Stomach (tissue), 9 donors: Measurements from ENCODE around the gene FGR. TPM values are rescaled to one million over a fixed set of nuclear protein-coding genes. Genes with fewer than 3 reads are reported as not detected.

Experiments
- DNase-seq, 2 donors: peaks; one replicate each; pipeline versions ENCODE4 v3.0.0 to v3.0.0-alpha.2; 2013 to 2019
- H3K27ac ChIP-seq, 5 donors: fragments of 200-600 bp in 4 of 5; sonication (generic) in 4 of 5; one replicate each; pipeline ENCODE4 v1.5.1; 2013 to 2019; ENCODE audit warnings: mild to moderate bottlenecking in 1 of 5, moderate library complexity in 1 of 5
- H3K27me3 ChIP-seq, 3 donors: fragments of 200-600 bp; sonication (generic); one replicate each; pipeline ENCODE4 v1.5.1; 2017 to 2019; ENCODE audit warnings: mixed run types in 1 of 3
- H3K36me3 ChIP-seq, 4 donors: fragments of 200-600 bp; sonication (generic); 1 replicate in 3 of 4; 2 replicates in 1 of 4; pipeline ENCODE4 v1.5.1; 2016 to 2019
- H3K4me1 ChIP-seq, 4 donors: fragments of 200-600 bp; sonication (generic); one replicate each; pipeline ENCODE4 v1.5.1; 2016 to 2019
- H3K4me3 ChIP-seq, 4 donors: fragments of 200-600 bp; sonication (generic) in 3 of 4; one replicate each; pipeline ENCODE4 v1.5.1; 2016 to 2019; ENCODE audit warnings: mild to moderate bottlenecking in 1 of 4
- H3K9me3 ChIP-seq, 4 donors: fragments of 200-600 bp; sonication (generic); one replicate each; pipeline ENCODE4 v1.5.1; 2016 to 2019
- CTCF ChIP-seq, 7 experiments: fragments of 450-650 bp in 4 of 7; fragments of 200-600 bp in 3 of 7; sonication (generic) in 3 of 7; IDR thresholded peaks; one replicate each; pipeline ENCODE4 v1.5.1; 2016 to 2019; ENCODE audit warnings: antibody characterized with exemption in 7 of 7, control low read depth in 2 of 7, mild to moderate bottlenecking in 1 of 7
- EP300 ChIP-seq: sonication (generic); formaldehyde crosslinking; IDR thresholded peaks from one replicate; pipeline ENCODE4 v1.6.1; 2017; ENCODE audit warnings: antibody characterized with exemption
- POLR2A ChIP-seq, 4 donors: fragments of 450-650 bp; IDR thresholded peaks; one replicate each; pipeline ENCODE4 v1.6.1; 2016; ENCODE audit warnings: antibody characterized with exemption in 4 of 4, control low read depth in 2 of 4, mild to moderate bottlenecking in 1 of 4, moderate library complexity in 1 of 4
- POLR2AphosphoS5 ChIP-seq, 3 donors: sonication (generic); formaldehyde crosslinking; IDR thresholded peaks; one replicate each; pipeline ENCODE4 v1.6.1; 2016; ENCODE audit warnings: antibody characterized with exemption in 3 of 3
- WGBS, 5 donors: extraction: QIAGEN DNeasy Blood & Tissue Kit in 3 of 5; methylation state at CpG; one replicate each; pipeline versions ENCODE4 v1.1.5 to v1.1.7; 2013 to 2018; 5-methylcytosine and 5-hydroxymethylcytosine counted together
- intact Hi-C: fragments of 100-400 bp; cut with DNase I; formaldehyde crosslinking; loops from one replicate; pipeline ENCODE4 v1.15.1; 2023; ENCODE audit warnings: low total_unique reads
- polyA plus RNA-seq, 3 donors: library from polyadenylated mRNA; stranded (reverse); fragments of 200-250 nt; gene quantifications; one replicate each; pipeline ENCODE4 v1.2.3, GENCODE V29; 2013
- total RNA-seq, 5 donors: library from RNA; depleted of rRNA; stranded (reverse); fragments of >200 nt; gene quantifications; one replicate each; pipeline versions ENCODE4 v1.1.0 to v1.2.3, GENCODE V29; 2014 to 2016
- donor health status: healthy with polysubstance abuse.
- donor health status: Bipolar disorder and iron deficiency.
- donor health status: healthy.

Gene FGR
- total and polyA plus RNA-seq, 8 donors = 3.1 to 9.9 (median 6.8) TPM; not detected in 2

- Histone ChIP-seq H3K4me3 (peak overlapping the region in 1 of 4 donors; percentile 12), H3K9me3 (no peaks in the 10 kb centered on the region), H3K27me3 (no peaks in the 10 kb centered on the region), H3K27ac (peak overlapping the region in 2 of 5 donors; percentile 60 to 69), H3K36me3 (no peaks in the 10 kb centered on the region), H3K4me1 (peaks cover 0 to 65% (median 6%) of the 10 kb centered on the region in 4 donors)
- intact Hi-C loops = no loop called here
- WGBS, 5 donors = 80 to 87% (median 81%) methylated on average over 11 of the region's 11 CpGs
- TF ChIP-seq POLR2AphosphoS5 (IDR thresholded peaks at IDR 0.05) = no peak
- no peak for TF ChIP-seq POLR2A (IDR thresholded peaks at IDR 0.05)
- TF ChIP-seq EP300 = no peak
- no peak for TF ChIP-seq CTCF (IDR thresholded peaks at IDR 0.05)
- DNase-seq = no peak
Observed at GRCh38 chr1:27626031-27626935, 8.7 kb downstream of the FGR start.

GRCh38 chr1:27624467-27625178 lies 10.4 kb downstream of the FGR start:
- intact Hi-C loops = no loop called here
- Histone ChIP-seq H3K27me3 (no peaks in the 10 kb centered on the region), H3K4me3 (peak overlapping the region in 2 of 4 donors; percentile 12 to 21), H3K27ac (peak overlapping the region in 2 of 5 donors; percentile 60 to 69), H3K36me3 (no peaks in the 10 kb centered on the region), H3K4me1 (peaks cover 0 to 50% (median 6%) of the 10 kb centered on the region in 4 donors), H3K9me3 (no peaks in the 10 kb centered on the region)
- WGBS, 5 donors = 62 to 68% (median 63%) methylated on average over 6 to 7 of the region's 7 CpGs
- TF ChIP-seq CTCF (IDR thresholded peaks at IDR 0.05) (no peak), POLR2AphosphoS5 (IDR thresholded peaks at IDR 0.05) (no peak), POLR2A (IDR thresholded peaks at IDR 0.05) (no peak), EP300 (no peak)
- no peak for DNase-seq

DNA sequence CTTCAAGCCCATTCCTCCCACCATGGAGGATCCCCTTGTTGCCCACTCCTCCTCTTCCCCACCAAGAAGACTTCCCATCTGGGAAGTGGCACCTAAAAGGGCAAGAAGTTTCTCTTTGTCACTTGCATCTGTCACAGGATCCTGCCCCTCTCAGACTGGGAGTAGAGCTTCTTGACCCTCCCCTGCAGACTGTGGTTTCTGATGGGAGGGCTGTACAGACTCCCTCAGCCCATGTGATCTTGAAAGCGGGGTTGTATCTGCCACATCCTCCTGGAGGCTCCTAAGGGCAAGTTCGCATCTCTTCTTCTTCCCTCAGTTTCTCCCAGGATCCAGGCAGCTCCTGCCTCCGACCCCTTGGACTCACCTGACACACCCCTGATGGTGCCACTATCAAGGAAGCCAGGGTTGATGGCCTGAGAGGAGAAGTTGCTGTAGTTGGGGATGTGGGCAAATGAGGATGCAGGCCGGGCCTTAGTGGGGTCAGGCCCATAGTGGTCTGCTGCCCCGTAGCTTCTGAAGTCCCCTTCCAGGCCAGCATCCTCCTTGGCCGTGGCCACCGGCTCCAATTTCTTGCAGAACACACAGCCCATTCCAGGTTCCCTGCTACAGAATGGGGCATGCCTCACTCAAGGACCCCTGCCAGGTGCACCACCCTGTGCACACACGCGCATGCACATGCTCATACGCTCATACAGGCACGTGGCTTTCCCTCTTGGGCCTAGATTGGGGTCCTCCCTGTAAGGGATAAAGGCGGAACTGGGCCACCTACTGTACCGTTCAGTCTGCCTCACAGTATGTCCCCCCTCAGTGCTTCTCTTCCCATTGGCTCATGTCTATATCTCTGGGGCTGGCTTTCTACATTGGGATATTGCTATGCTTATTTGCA lies 11.4 kb downstream of the FGR start:
- 86 to 94% (median 89%) methylated on average over 13 of the region's 13 CpGs for WGBS, 5 donors

More for the DNA sequence above, 11.4 kb downstream of the FGR start:
- H3K36me3 ChIP-seq = no peaks in the 10 kb centered on the region
- intact Hi-C loops = no loop called here
- no peak for DNase-seq
- no peak for TF ChIP-seq EP300
- TF ChIP-seq CTCF (IDR thresholded peaks at IDR 0.05) = no peak
- TF ChIP-seq POLR2A (IDR thresholded peaks at IDR 0.05) = no peak
- no peak for TF ChIP-seq POLR2AphosphoS5 (IDR thresholded peaks at IDR 0.05)
- H3K4me3 ChIP-seq = peak overlapping the region in 1 of 4 donors; percentile 6
- H3K27ac ChIP-seq = no peak overlapping the region
- H3K9me3 ChIP-seq = no peaks in the 10 kb centered on the region
- H3K27me3 ChIP-seq = no peaks in the 10 kb centered on the region
- H3K4me1 ChIP-seq = peaks cover 0 to 48% (median 4%) of the 10 kb centered on the region in 4 donors
